IPS-20b (cell line): Measurements from ENCODE around the gene TPH1.

Experiments used
- H3K27ac ChIP-seq: one replicate; pipeline ENCODE4 v1.5.1; 2013; ENCODE audit warnings: low read length
- H3K27me3 ChIP-seq: 2 replicates; pipeline ENCODE4 v1.6.1; 2013; ENCODE audit warnings: mild to moderate bottlenecking, low read length, inconsistent platforms; ENCODE audit not compliant: insufficient read depth
- H3K36me3 ChIP-seq: 2 replicates; pipeline ENCODE4 v1.6.1; 2013; ENCODE audit warnings: low read depth, mild to moderate bottlenecking, inconsistent platforms, low read length, moderate library complexity; ENCODE audit not compliant: insufficient read depth
- H3K4me1 ChIP-seq: 2 replicates; pipeline ENCODE4 v1.6.1; 2013; ENCODE audit warnings: mild to moderate bottlenecking, control low read depth, inconsistent platforms, low read length, moderate library complexity; ENCODE audit not compliant: insufficient read depth
- H3K4me3 ChIP-seq: 2 replicates; pipeline ENCODE4 v1.5.1; 2013; ENCODE audit warnings: mild to moderate bottlenecking, low read length, inconsistent platforms
- H3K9ac ChIP-seq: 2 replicates; pipeline ENCODE4 v1.6.1; 2013; ENCODE audit warnings: low read depth, mild to moderate bottlenecking, inconsistent platforms, low read length, moderate library complexity
- H3K9me3 ChIP-seq: 2 replicates; pipeline ENCODE4 v1.6.1; 2013; ENCODE audit warnings: mild to moderate bottlenecking, low read depth, low read length, inconsistent platforms; ENCODE audit not compliant: insufficient read depth

Gene TPH1

GRCh38 chr11:18016789-18017188 is 29.3 kb downstream of the TPH1 start:
- H3K4me3 ChIP-seq: no peak overlapping the region
- H3K4me1 ChIP-seq: peaks cover 4% of the 10 kb centered on the region; the same call in 1 of the 2 replicates
- no peaks in the 10 kb centered on the region for H3K9me3 ChIP-seq
- H3K27me3 ChIP-seq: peaks cover 35% of the 10 kb centered on the region
- no peaks in the 10 kb centered on the region for H3K36me3 ChIP-seq
- H3K27ac ChIP-seq: no peak overlapping the region
- H3K9ac ChIP-seq: no peak overlapping the region

- Histone ChIP-seq H3K27ac (no peak overlapping the region), H3K9me3 (no peaks in the 10 kb centered on the region), H3K4me3 (no peak overlapping the region), H3K9ac (no peak overlapping the region), H3K4me1 (peaks cover 5% of the 10 kb centered on the region; the same call in 1 of the 2 replicates), H3K27me3 (peaks cover 38% of the 10 kb centered on the region), H3K36me3 (no peaks in the 10 kb centered on the region)
These were observed 31.2 kb downstream of the TPH1 start for GRCh38 chr11:18014876-18015275.

- no peaks in the 10 kb centered on the region for H3K9me3 ChIP-seq
- peaks cover 38% of the 10 kb centered on the region for H3K27me3 ChIP-seq
- peaks cover 5% of the 10 kb centered on the region; the same call in 1 of the 2 replicates for H3K4me1 ChIP-seq
- no peak overlapping the region for H3K27ac ChIP-seq
- H3K4me3 ChIP-seq: peak overlapping the region; percentile 95
- no peaks in the 10 kb centered on the region for H3K36me3 ChIP-seq
- H3K9ac ChIP-seq: peak overlapping the region; percentile 71; the same call in 1 of the 2 replicates
These were observed 32.1 kb downstream of the TPH1 start for GRCh38 chr11:18013790-18014507.

- Histone ChIP-seq H3K27ac (no peak within 1 kb of the TSS), H3K4me3 (peak within 1 kb of the TSS; percentile 95), H3K36me3 (no peaks in the 10 kb centered on the region), H3K27me3 (peaks cover 38% of the 10 kb centered on the region), H3K9me3 (no peaks in the 10 kb centered on the region), H3K4me1 (peaks cover 5% of the 10 kb centered on the region; the same call in 1 of the 2 replicates), H3K9ac (peak within 1 kb of the TSS; percentile 71; the same call in 1 of the 2 replicates)
These were observed 32.9 kb downstream of the TPH1 start, which contains the start of gene SERGEF for GRCh38 chr11:18012906-18013781. TSS of gene SERGEF (minus strand) at chr11:18013047. CDS start at chr11:18013010, 37 bp downstream.

GRCh38 chr11:18012122-18012905 is 33.8 kb downstream of the TPH1 start:
- H3K27ac ChIP-seq: no peak overlapping the region
- H3K4me3 ChIP-seq: peak overlapping the region; percentile 95
- H3K27me3 ChIP-seq: peaks cover 38% of the 10 kb centered on the region
- no peaks in the 10 kb centered on the region for H3K9me3 ChIP-seq
- H3K36me3 ChIP-seq: no peaks in the 10 kb centered on the region
- H3K4me1 ChIP-seq: peaks cover 5% of the 10 kb centered on the region; the same call in 1 of the 2 replicates
- H3K9ac ChIP-seq: peak overlapping the region; percentile 68; the same call in 1 of the 2 replicates

- no peak overlapping the region for H3K27ac ChIP-seq
- H3K27me3 ChIP-seq: peaks cover 38% of the 10 kb centered on the region
- H3K36me3 ChIP-seq: peaks cover 1% of the 10 kb centered on the region; the same call in 1 of the 2 replicates
- peaks cover 5% of the 10 kb centered on the region; the same call in 1 of the 2 replicates for H3K4me1 ChIP-seq
- peak overlapping the region; percentile 95; the same call in 1 of the 2 replicates for H3K4me3 ChIP-seq
- peak overlapping the region; percentile 68; the same call in 1 of the 2 replicates for H3K9ac ChIP-seq
- H3K9me3 ChIP-seq: no peaks in the 10 kb centered on the region
These were observed 34.4 kb downstream of the TPH1 start for GRCh38 chr11:18011633-18012032.

- no peak overlapping the region for H3K4me3 ChIP-seq
- peaks cover 5% of the 10 kb centered on the region; the same call in 1 of the 2 replicates for H3K4me1 ChIP-seq
- no peaks in the 10 kb centered on the region for H3K9me3 ChIP-seq
- no peak overlapping the region for H3K9ac ChIP-seq
- peaks cover 34% of the 10 kb centered on the region for H3K27me3 ChIP-seq
- no peak overlapping the region for H3K27ac ChIP-seq
- peaks cover 7% of the 10 kb centered on the region; the same call in 1 of the 2 replicates for H3K36me3 ChIP-seq
These were observed 35.0 kb downstream of the TPH1 start for GRCh38 chr11:18010977-18011586.

- H3K9ac ChIP-seq: no peak overlapping the region
- no peak overlapping the region for H3K27ac ChIP-seq
- H3K36me3 ChIP-seq: peaks cover 11% of the 10 kb centered on the region; the same call in 1 of the 2 replicates
- H3K4me1 ChIP-seq: peaks cover 5% of the 10 kb centered on the region; the same call in 1 of the 2 replicates
- no peaks in the 10 kb centered on the region for H3K9me3 ChIP-seq
- H3K27me3 ChIP-seq: peaks cover 25% of the 10 kb centered on the region
- H3K4me3 ChIP-seq: no peak overlapping the region
These were observed 35.9 kb downstream of the TPH1 start for GRCh38 chr11:18010121-18010670.

GRCh38 chr11:18005376-18006129 is 40.5 kb downstream of the TPH1 start:
- H3K4me1 ChIP-seq: no peaks in the 10 kb centered on the region
- H3K36me3 ChIP-seq: peaks cover 32% of the 10 kb centered on the region; the same call in 1 of the 2 replicates
- no peak overlapping the region for H3K4me3 ChIP-seq
- H3K9me3 ChIP-seq: no peaks in the 10 kb centered on the region
- H3K9ac ChIP-seq: no peak overlapping the region
- no peaks in the 10 kb centered on the region for H3K27me3 ChIP-seq
- no peak overlapping the region for H3K27ac ChIP-seq

GRCh38 chr11:18001191-18001590 is 44.9 kb downstream of the TPH1 start:
- H3K9me3 ChIP-seq: no peaks in the 10 kb centered on the region
- no peak overlapping the region for H3K4me3 ChIP-seq
- no peaks in the 10 kb centered on the region for H3K4me1 ChIP-seq
- peaks cover 42% of the 10 kb centered on the region for H3K36me3 ChIP-seq
- H3K27me3 ChIP-seq: no peaks in the 10 kb centered on the region
- H3K9ac ChIP-seq: no peak overlapping the region
- H3K27ac ChIP-seq: no peak overlapping the region
